ENCODE data around the gene OPN4.

OPN4 gene

GRCh38 chr10:86647773-86648703 lies 6.3 kb upstream of the OPN4 start:
- DNase-seq (ENCODE audit: low read depth in 2 of 2), result no peak

- DNase-seq (ENCODE audit: low read depth in 2 of 2), result no peak
Measured at GRCh38 chr10:86648704-86649427, 5.5 kb upstream of the OPN4 start.

- no peak for DNase-seq (ENCODE audit: low read depth in 2 of 2)
Measured at GRCh38 chr10:86649471-86650150, 4.7 kb upstream of the OPN4 start.

- DNase-seq (ENCODE audit: low read depth in 2 of 2), result no peak
Measured at GRCh38 chr10:86650151-86650550, 4.2 kb upstream of the OPN4 start.

- DNase-seq (ENCODE audit: low read depth in 2 of 2), result no peak
Measured at GRCh38 chr10:86651021-86651471, 3.3 kb upstream of the OPN4 start.

- no peak for DNase-seq (ENCODE audit: low read depth in 2 of 2)
Measured at GRCh38 chr10:86651631-86652331, 2.6 kb upstream of the OPN4 start.

GRCh38 chr10:86652361-86653202 lies 1.8 kb upstream of the OPN4 start:
- DNase-seq (ENCODE audit: low read depth in 2 of 2), result no peak

GRCh38 chr10:86653379-86653778 lies 968 bp upstream of the OPN4 start:
- DNase-seq (ENCODE audit: low read depth in 2 of 2), result no peak

- DNase-seq (ENCODE audit: low read depth in 2 of 2), result no peak
Measured at GRCh38 chr10:86653987-86654386, 360 bp upstream of the OPN4 start.

GRCh38 chr10:86655173-86655540 lies 810 bp downstream of the OPN4 start:
- DNase-seq (ENCODE audit: low read depth in 2 of 2), result no peak

- DNase-seq (ENCODE audit: low read depth in 2 of 2), result no peak
Measured at GRCh38 chr10:86655596-86655995, 1.2 kb downstream of the OPN4 start.

- no peak for DNase-seq (ENCODE audit: low read depth in 2 of 2)
Measured at GRCh38 chr10:86657011-86657395, 2.7 kb downstream of the OPN4 start.

- DNase-seq (ENCODE audit: low read depth in 2 of 2), result no peak
Measured at GRCh38 chr10:86657396-86658011, 3.2 kb downstream of the OPN4 start.

GRCh38 chr10:86658261-86658741 lies 4.0 kb downstream of the OPN4 start:
- DNase-seq (ENCODE audit: low read depth in 2 of 2), result no peak

- no peak for DNase-seq (ENCODE audit: low read depth in 2 of 2)
Measured at GRCh38 chr10:86658751-86659150, 4.4 kb downstream of the OPN4 start.

GRCh38 chr10:86659161-86659691 lies 4.9 kb downstream of the OPN4 start:
- DNase-seq (ENCODE audit: low read depth in 2 of 2), result no peak

GRCh38 chr10:86659721-86660453 lies 5.5 kb downstream of the OPN4 start:
- DNase-seq (ENCODE audit: low read depth in 2 of 2), result no peak

- no peak for DNase-seq (ENCODE audit: low read depth in 2 of 2)
Measured at GRCh38 chr10:86661161-86662025, 7.0 kb downstream of the OPN4 start.
